K562 (cell line): ENCODE results near the gene GABRR3. TPM values are rescaled to one million over a fixed set of nuclear protein-coding genes. Genes with fewer than 3 reads are reported as not detected.

Experiments
- BCL6 ChIP-seq: fragments of 250-450 bp; sonication (Bioruptor Pico); IDR thresholded peaks from 2 replicates; pipeline ENCODE4 v1.4.0; 2020
- CEBPG ChIP-seq, 3 experiments: fragments of 200-800 bp in 1 of 3; sonication (Bioruptor generic) in 1 of 3; sonication (generic) in 1 of 3; formaldehyde crosslinking in 1 of 3; IDR thresholded peaks in 2 of 3; conservative IDR thresholded peaks in 1 of 3; 2 replicates each; pipeline versions ENCODE4 v1.6.1 to v1.8.0; 2016 to 2022; ENCODE audit warnings: missing compliant biosample characterization in 2 of 3, missing genetic modification characterization in 2 of 3, mild to moderate bottlenecking in 1 of 3, missing genetic modification reagents in 1 of 3
- GTF2F1 ChIP-seq: IDR thresholded peaks from 2 replicates; pipeline ENCODE4 v1.6.1; 2011; ENCODE audit warnings: low read depth, low read length, improper control_type of control experiment
- HMG20A ChIP-seq: fragments of 450-650 bp; formaldehyde crosslinking; conservative IDR thresholded peaks from 2 replicates; pipeline ENCODE4 v1.4.0; 2020; ENCODE audit warnings: mild to moderate bottlenecking, mixed read lengths
- KAT7 ChIP-seq: sonication (generic); formaldehyde crosslinking; IDR thresholded peaks from 2 replicates; pipeline ENCODE4 v1.8.0; 2022; ENCODE audit warnings: missing genetic modification reagents, mild to moderate bottlenecking, borderline replicate concordance
- NRF1 ChIP-seq, 2 experiments: fragments of 450-650 bp; IDR thresholded peaks in 1 of 2; conservative IDR thresholded peaks in 1 of 2; 2 replicates each; pipeline ENCODE4 v1.6.1; 2014; ENCODE audit warnings: mild to moderate bottlenecking in 2 of 2
- RBBP5 ChIP-seq: fragments of 200-600 bp; sonication (generic); IDR thresholded peaks from 2 replicates; pipeline ENCODE4 v1.6.1; 2012; ENCODE audit warnings: borderline replicate concordance, mild to moderate bottlenecking, low read length, control low read depth, inconsistent platforms; ENCODE audit not compliant: insufficient read depth, poor library complexity, severe bottlenecking
- RBFOX2 ChIP-seq: fragments of 200-400 bp; formaldehyde crosslinking; IDR thresholded peaks from 2 replicates; pipeline ENCODE4 v1.6.1; 2017; ENCODE audit warnings: low read depth, mild to moderate bottlenecking, low read length, moderate library complexity
- SRSF9 ChIP-seq: fragments of 200-400 bp; formaldehyde crosslinking; IDR thresholded peaks from 2 replicates; pipeline ENCODE4 v1.6.1; 2017; ENCODE audit warnings: low read depth, low read length, borderline replicate concordance
- XRCC5 ChIP-seq: fragments of 200-400 bp; formaldehyde crosslinking; IDR thresholded peaks from 2 replicates; pipeline ENCODE4 v1.6.1; 2017; ENCODE audit warnings: low read depth, mild to moderate bottlenecking, low read length
- ZFX ChIP-seq: sonication (generic); formaldehyde crosslinking; IDR thresholded peaks from 2 replicates; pipeline ENCODE4 v1.8.0; 2022; ENCODE audit warnings: mild to moderate bottlenecking, missing genetic modification reagents, moderate library complexity
- ZMIZ1 ChIP-seq, 2 experiments: fragments of 150-350 bp in 1 of 2; IDR thresholded peaks; 2 replicates each; pipeline ENCODE4 v1.6.1; 2012 to 2016; ENCODE audit warnings: low read depth in 2 of 2, low read length in 2 of 2, mild to moderate bottlenecking in 1 of 2, moderate library complexity in 1 of 2
- ZNF583 ChIP-seq: fragments of 250-450 bp; sonication (Bioruptor Pico); IDR thresholded peaks from 2 replicates; pipeline ENCODE4 v1.4.0; 2020
- polyA plus RNA-seq, 8 experiments: library from polyadenylated mRNA; depleted of rRNA in 4 of 8; stranded (reverse) in 5 of 8; unstranded in 3 of 8; fragments of >200 nt; fragmentation: Nextera tagmentation in 2 of 8; fragmentation: Illumina TruSeq in 1 of 8; extraction: Ambion mirVana in 2 of 8; extraction: Trizol in 1 of 8; gene quantifications; 2 replicates each; pipeline versions ENCODE4 v1.2.1 to v1.2.3, GENCODE V29; 2011 to 2014; ENCODE audit warnings: inconsistent platforms in 1 of 8, missing spikeins in 1 of 8
- total RNA-seq, 7 experiments: library from RNA; depleted of rRNA in 6 of 7; stranded (reverse); fragments of >200 nt in 6 of 7; fragmentation: Illumina TruSeq in 2 of 7; extraction: Trizol in 2 of 7; gene quantifications; 2 replicates each; pipeline versions ENCODE4 v1.2.1 to v1.2.3, GENCODE V29; 2011 to 2021; ENCODE audit warnings: low replicate concordance in 1 of 7
- TF ChIP-seq, protein P1 (sequence below), 3 experiments: fragments of 200-800 bp in 1 of 3; fragments of 250-450 bp in 1 of 3; fragments of 450-650 bp in 1 of 3; sonication (Bioruptor Pico) in 1 of 3; sonication (Bioruptor generic) in 1 of 3; formaldehyde crosslinking in 1 of 3; IDR thresholded peaks; 2 replicates each; pipeline versions ENCODE4 v1.6.1 to v1.8.0; 2016 to 2022; ENCODE audit warnings: mild to moderate bottlenecking in 2 of 3, missing genetic modification characterization in 2 of 3, missing compliant biosample characterization in 1 of 3, moderate library complexity in 1 of 3
- TF ChIP-seq, protein P2 (sequence below): fragments of 250-450 bp; sonication (Bioruptor Pico); IDR thresholded peaks from 2 replicates; pipeline ENCODE4 v1.8.0; 2021; ENCODE audit warnings: moderate library complexity, mild to moderate bottlenecking, inconsistent platforms

GABRR3 gene
- total and polyA plus RNA-seq, 9 of the 15 experiments (the other 6 are each of a cell fraction or from before 2014, with no cell fraction given): not detected

DNA sequence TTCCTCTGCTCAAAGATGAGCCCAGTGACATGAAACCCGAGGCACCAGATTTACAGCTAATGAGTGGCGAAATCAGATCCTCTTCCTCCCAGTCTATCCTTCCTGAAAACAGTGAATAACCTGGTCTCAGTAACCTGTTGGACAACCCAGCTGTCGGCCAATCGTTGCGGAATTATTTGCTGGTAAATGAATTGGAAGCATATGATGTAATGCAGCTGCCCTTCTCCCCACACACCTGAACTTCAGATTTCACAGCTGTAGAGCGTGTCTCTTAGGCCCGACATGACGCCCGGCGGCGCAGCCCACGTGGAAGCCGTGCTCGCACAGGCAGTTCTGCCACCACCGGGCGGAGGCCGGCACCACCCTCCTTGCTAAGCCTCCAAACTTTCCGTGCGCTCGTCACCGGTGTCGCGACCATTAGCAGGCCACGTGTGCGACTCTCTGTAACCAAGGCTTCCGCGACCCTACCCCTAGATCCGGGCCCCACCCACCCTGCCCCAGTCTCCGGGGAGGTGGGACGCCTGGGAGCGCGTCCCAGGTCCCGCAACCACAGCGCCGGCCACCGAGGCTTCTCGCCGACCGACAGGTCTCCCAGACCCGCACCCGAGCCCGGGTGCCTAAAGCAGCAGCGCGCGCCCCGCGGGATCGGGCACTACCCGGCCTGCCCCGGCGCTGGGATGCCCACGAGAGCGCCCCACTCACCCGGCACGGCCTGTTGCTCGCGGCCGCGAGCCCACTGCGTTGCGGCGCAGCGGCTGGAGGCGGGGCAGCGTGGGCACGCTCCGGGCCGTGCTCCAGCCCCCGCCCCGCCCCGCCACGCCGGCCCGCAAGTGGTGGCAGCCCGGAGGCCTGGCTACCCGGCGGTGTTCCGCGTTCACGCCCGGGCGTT lies 63.2 kb downstream of the GABRR3 start, which contains the start of gene RIOX2 (continued):
- TF ChIP-seq, protein P1, sequence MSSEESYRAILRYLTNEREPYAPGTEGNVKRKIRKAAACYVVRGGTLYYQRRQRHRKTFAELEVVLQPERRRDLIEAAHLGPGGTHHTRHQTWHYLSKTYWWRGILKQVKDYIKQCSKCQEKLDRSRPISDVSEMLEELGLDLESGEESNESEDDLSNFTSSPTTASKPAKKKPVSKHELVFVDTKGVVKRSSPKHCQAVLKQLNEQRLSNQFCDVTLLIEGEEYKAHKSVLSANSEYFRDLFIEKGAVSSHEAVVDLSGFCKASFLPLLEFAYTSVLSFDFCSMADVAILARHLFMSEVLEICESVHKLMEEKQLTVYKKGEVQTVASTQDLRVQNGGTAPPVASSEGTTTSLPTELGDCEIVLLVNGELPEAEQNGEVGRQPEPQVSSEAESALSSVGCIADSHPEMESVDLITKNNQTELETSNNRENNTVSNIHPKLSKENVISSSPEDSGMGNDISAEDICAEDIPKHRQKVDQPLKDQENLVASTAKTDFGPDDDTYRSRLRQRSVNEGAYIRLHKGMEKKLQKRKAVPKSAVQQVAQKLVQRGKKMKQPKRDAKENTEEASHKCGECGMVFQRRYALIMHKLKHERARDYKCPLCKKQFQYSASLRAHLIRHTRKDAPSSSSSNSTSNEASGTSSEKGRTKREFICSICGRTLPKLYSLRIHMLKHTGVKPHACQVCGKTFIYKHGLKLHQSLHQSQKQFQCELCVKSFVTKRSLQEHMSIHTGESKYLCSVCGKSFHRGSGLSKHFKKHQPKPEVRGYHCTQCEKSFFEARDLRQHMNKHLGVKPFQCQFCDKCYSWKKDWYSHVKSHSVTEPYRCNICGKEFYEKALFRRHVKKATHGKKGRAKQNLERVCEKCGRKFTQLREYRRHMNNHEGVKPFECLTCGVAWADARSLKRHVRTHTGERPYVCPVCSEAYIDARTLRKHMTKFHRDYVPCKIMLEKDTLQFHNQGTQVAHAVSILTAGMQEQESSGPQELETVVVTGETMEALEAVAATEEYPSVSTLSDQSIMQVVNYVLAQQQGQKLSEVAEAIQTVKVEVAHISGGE (CRISPR knock-in tag; IDR thresholded peaks at IDR 0.05): no peak
- TF ChIP-seq KAT7 (no peak), NRF1 (conservative IDR thresholded peaks at IDR 0.05 in 1 of 2, IDR thresholded peaks at IDR 0.05 in 1 of 2) (peak in 1 of 2 experiments; percentile 8; a peak in 2 of 4 replicates), GTF2F1 (no peak), ZMIZ1 (IDR thresholded peaks at IDR 0.05; ENCODE audit: low read depth in 2 of 2, low read length in 2 of 2) (no peak), XRCC5 (no peak), ZNF583 (CRISPR knock-in tag) (no peak), HMG20A (no peak), BCL6 (CRISPR knock-in tag) (no peak), RBBP5 (peak; percentile 68), ZFX (CRISPR knock-in tag) (peak; percentile 85), SRSF9 (no peak), CEBPG (CRISPR knock-in tag; IDR thresholded peaks at IDR 0.05) (no peak), CEBPG (tag; conservative IDR thresholded peaks at IDR 0.05 in 1 of 2, IDR thresholded peaks at IDR 0.05 in 1 of 2) (no peak), RBFOX2 (peak; percentile 76)
- TF ChIP-seq, protein P2, sequence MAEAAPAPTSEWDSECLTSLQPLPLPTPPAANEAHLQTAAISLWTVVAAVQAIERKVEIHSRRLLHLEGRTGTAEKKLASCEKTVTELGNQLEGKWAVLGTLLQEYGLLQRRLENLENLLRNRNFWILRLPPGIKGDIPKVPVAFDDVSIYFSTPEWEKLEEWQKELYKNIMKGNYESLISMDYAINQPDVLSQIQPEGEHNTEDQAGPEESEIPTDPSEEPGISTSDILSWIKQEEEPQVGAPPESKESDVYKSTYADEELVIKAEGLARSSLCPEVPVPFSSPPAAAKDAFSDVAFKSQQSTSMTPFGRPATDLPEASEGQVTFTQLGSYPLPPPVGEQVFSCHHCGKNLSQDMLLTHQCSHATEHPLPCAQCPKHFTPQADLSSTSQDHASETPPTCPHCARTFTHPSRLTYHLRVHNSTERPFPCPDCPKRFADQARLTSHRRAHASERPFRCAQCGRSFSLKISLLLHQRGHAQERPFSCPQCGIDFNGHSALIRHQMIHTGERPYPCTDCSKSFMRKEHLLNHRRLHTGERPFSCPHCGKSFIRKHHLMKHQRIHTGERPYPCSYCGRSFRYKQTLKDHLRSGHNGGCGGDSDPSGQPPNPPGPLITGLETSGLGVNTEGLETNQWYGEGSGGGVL (CRISPR knock-in tag): no peak
